ENCODE data around the gene APBA2.

GRCh38 chr15:29086891-29087290 lies 201.1 kb downstream of the APBA2 start:
- TF ChIP-seq CTCF (conservative IDR thresholded peaks at IDR 0.05) (no peak), ZFX (IDR thresholded peaks at IDR 0.05) (no peak)

Measured in C4-2B (cell line).